Tracheal epithelial cell (primary cell): ENCODE results near the gene GATD1. TPM values are rescaled to one million over a fixed set of nuclear protein-coding genes. Genes with fewer than 3 reads are reported as not detected.

ENCODE experiments used
- total RNA-seq: library from RNA; depleted of rRNA; stranded (reverse); fragments of >200 nt; gene quantifications from 2 replicates; pipeline ENCODE4 v1.2.1, GENCODE V29; 2014

The GATD1 gene
- total RNA-seq, result 19.5 and 23.2 TPM in 2 replicates

GRCh38 chr11:777288-778255 is at the start of gene GATD1:
GATD1 (minus strand) TSS chr11:777487; CDS start chr11:777462, 25 bp downstream.

GRCh38 chr11:818396-819128 is 41.3 kb upstream of the GATD1 start, which contains the start of gene PNPLA2:
PNPLA2 (plus strand) TSS chr11:818914; CDS start chr11:819719, 805 bp downstream.

GRCh38 chr11:809287-810039 is 32.2 kb upstream of the GATD1 start, which contains the start of gene RPLP2:
RPLP2 (plus strand) TSS chr11:809967; CDS start chr11:810235, 268 bp downstream.

GRCh38 chr11:798093-798713 is 20.9 kb upstream of the GATD1 start, which contains the start of gene SLC25A22:
SLC25A22 (minus strand) TSS chr11:798281; CDS start chr11:795006, 3,275 bp downstream.

GRCh38 chr11:789943-790342 is 12.7 kb upstream of the GATD1 start, which contains the start of gene CEND1:
CEND1 (minus strand) TSS chr11:790090; CDS start chr11:788576, 1,514 bp downstream.

GRCh38 chr11:747158-748006 is 29.9 kb downstream of the GATD1 start, which contains the start of gene TALDO1:
TALDO1 (plus strand) TSS chr11:747464; CDS start chr11:747482, 18 bp downstream.

Other genes with a start within 250 kb of the GATD1 start
- 85.5 and 92.5 TPM in 2 replicates for gene HRAS, start 241.9 kb downstream of the GATD1 start, total RNA-seq
- 0.21 and 0.48 TPM in 2 replicates for gene LRRC56, start 240.0 kb downstream of the GATD1 start, total RNA-seq
- gene LMNTD2, start 216.7 kb downstream of the GATD1 start, total RNA-seq, result 1.7 and 3.2 TPM in 2 replicates
- gene RASSF7, start 216.5 kb downstream of the GATD1 start, total RNA-seq, result 49.7 and 60.0 TPM in 2 replicates
- gene PHRF1, start 201.0 kb downstream of the GATD1 start, total RNA-seq, result 20.7 and 28.9 TPM in 2 replicates
- 10.8 and 21.7 TPM in 2 replicates for gene IRF7, start 161.5 kb downstream of the GATD1 start, total RNA-seq
- gene CDHR5, start 152.5 kb downstream of the GATD1 start, total RNA-seq, result not detected in 2 replicates
- gene SCT, start 150.3 kb downstream of the GATD1 start, total RNA-seq, result not detected in 2 replicates
- not detected in 2 replicates for gene DRD4, start 140.2 kb downstream of the GATD1 start, total RNA-seq
- 31.1 and 41.1 TPM in 2 replicates for gene DEAF1, start 82.3 kb downstream of the GATD1 start, total RNA-seq
- 4.8 and 15.6 TPM in 2 replicates for gene TMEM80, start 81.7 kb downstream of the GATD1 start, total RNA-seq
- gene EPS8L2, start 71.3 kb downstream of the GATD1 start, total RNA-seq, result 165 and 183 TPM in 2 replicates
- 259 and 288 TPM in 2 replicates for gene TALDO1, start 30.0 kb downstream of the GATD1 start, total RNA-seq
- not detected in 2 replicates for gene CEND1, start 12.6 kb upstream of the GATD1 start, total RNA-seq
- 9.2 and 11.3 TPM in 2 replicates for gene SLC25A22, start 20.8 kb upstream of the GATD1 start, total RNA-seq
- gene PIDD1, start 27.7 kb upstream of the GATD1 start, total RNA-seq, result 4.8 and 7.2 TPM in 2 replicates
- 347 and 511 TPM in 2 replicates for gene RPLP2, start 32.5 kb upstream of the GATD1 start, total RNA-seq
- gene PNPLA2, start 41.4 kb upstream of the GATD1 start, total RNA-seq, result 11.1 and 11.9 TPM in 2 replicates
- gene CRACR2B, start 50.4 kb upstream of the GATD1 start, total RNA-seq, result 0.43 and 2.4 TPM in 2 replicates
- gene CD151, start 55.5 kb upstream of the GATD1 start, total RNA-seq, result 274 and 430 TPM in 2 replicates
- 15.1 and 37.4 TPM in 2 replicates for gene POLR2L, start 65.0 kb upstream of the GATD1 start, total RNA-seq
- gene TSPAN4, start 65.4 kb upstream of the GATD1 start, total RNA-seq, result 45.0 and 53.3 TPM in 2 replicates
- 56.9 and 59.9 TPM in 2 replicates for gene CHID1, start 133.3 kb upstream of the GATD1 start, total RNA-seq
- gene AP2A2, start 148.4 kb upstream of the GATD1 start, total RNA-seq, result 16.4 and 17.1 TPM in 2 replicates